Adrenal gland (tissue), 5 donors: Measurements from ENCODE around the gene CAPN8.

ENCODE experiments used
- CTCF ChIP-seq, 6 experiments: fragments of 450-650 bp in 4 of 6; fragments of 200-600 bp in 2 of 6; sonication (generic) in 1 of 6; IDR thresholded peaks; 1 replicate in 5 of 6; 2 replicates in 1 of 6; pipeline versions ENCODE4 v1.5.1 to v1.8.0; 2016 to 2021; ENCODE audit warnings: antibody characterized with exemption in 6 of 6, mild to moderate bottlenecking in 2 of 6, moderate library complexity in 1 of 6
- POLR2A ChIP-seq, 2 donors: fragments of 450-650 bp; IDR thresholded peaks; one replicate each; pipeline ENCODE4 v1.6.1; 2017; ENCODE audit warnings: antibody characterized with exemption in 2 of 2, mild to moderate bottlenecking in 2 of 2, moderate library complexity in 1 of 2
- donor health status: DM: no; HTN: no; CAD: no.

- TF ChIP-seq CTCF (IDR thresholded peaks at IDR 0.05) (no peak), POLR2A (IDR thresholded peaks at IDR 0.05) (no peak)
These were observed 18.3 kb downstream of the CAPN8 start for GRCh38 chr1:223647249-223647648.
